PC-9 (cell line): ENCODE results near the gene MRC2. TPM values are rescaled to one million over a fixed set of nuclear protein-coding genes. Genes with fewer than 3 reads are reported as not detected.
"Not testable (repeated sequence)": the region's sequence is repeated elsewhere in the genome, so short reads cannot be mapped to it uniquely, and the experiment has no call there.

Experiments
- BruUV-seq: library from RNA; stranded (reverse); fragments of 400-500 nt; replicated peaks from 2 replicates; lab custom pipeline; 2021; lab: Mats Ljungman, UMichigan
- CTCF ChIA-PET: fragments of 300-600 bp; sonication (Branson Sonifier 250); formaldehyde crosslinking; loops from one replicate; lab custom pipeline; 2022; ENCODE audit warnings: antibody characterized with exemption; lab: Charles Lee
- POLR2A ChIA-PET: fragments of 300-600 bp; sonication (Branson Sonifier 250); formaldehyde crosslinking; loops from one replicate; lab custom pipeline; 2022; ENCODE audit warnings: antibody characterized with exemption; ENCODE audit not compliant: unreplicated experiment; lab: Charles Lee
- DNase-seq, 2 experiments: peaks; one replicate each; pipeline versions ENCODE4 v3.0.0 to v3.0.0-alpha.2; 2015 to 2022; ENCODE audit warnings: mixed read lengths in 1 of 2
- H2AFZ ChIP-seq: fragments of 200-600 bp; sonication (generic); 2 replicates; pipeline ENCODE4 v1.8.1; 2017; ENCODE audit warnings: antibody characterized with exemption
- H3F3A ChIP-seq: fragments of 200-600 bp; sonication (generic); 2 replicates; pipeline ENCODE4 v1.8.1; 2017; ENCODE audit warnings: antibody characterized with exemption, mild to moderate bottlenecking, low read depth; ENCODE audit not compliant: insufficient read depth
- H3K27ac ChIP-seq: fragments of 200-600 bp; sonication (generic); 2 replicates; pipeline ENCODE4 v1.6.1; 2016; ENCODE audit warnings: mixed run types
- H3K27me3 ChIP-seq: fragments of 200-600 bp; sonication (generic); 2 replicates; pipeline ENCODE4 v1.6.1; 2016; ENCODE audit warnings: low read depth, mixed run types; ENCODE audit not compliant: insufficient read depth
- H3K36me3 ChIP-seq: fragments of 200-600 bp; sonication (generic); 2 replicates; pipeline ENCODE4 v1.6.1; 2016; ENCODE audit warnings: low read depth, mixed run types
- H3K4me1 ChIP-seq: fragments of 200-600 bp; sonication (generic); replicated peaks from 2 replicates; pipeline ENCODE4 v1.6.1; 2016; ENCODE audit warnings: mixed run types; ENCODE audit not compliant: insufficient read depth
- H3K4me2 ChIP-seq: fragments of 200-600 bp; sonication (generic); 2 replicates; pipeline ENCODE4 v1.6.1; 2017; ENCODE audit warnings: mixed run types
- H3K4me3 ChIP-seq: fragments of 200-600 bp; sonication (generic); 2 replicates; pipeline ENCODE4 v1.6.1; 2016; ENCODE audit warnings: mixed run types
- H3K79me2 ChIP-seq: fragments of 200-600 bp; sonication (generic); 2 replicates; pipeline ENCODE4 v1.6.1; 2017; ENCODE audit warnings: low read depth, mixed run types
- H3K9me2 ChIP-seq: fragments of 200-600 bp; sonication (generic); 2 replicates; pipeline ENCODE4 v1.8.1; 2017; ENCODE audit warnings: mild to moderate bottlenecking; ENCODE audit not compliant: insufficient read depth
- H3K9me3 ChIP-seq: fragments of 200-600 bp; sonication (generic); 2 replicates; pipeline ENCODE4 v1.8.1; 2016; ENCODE audit warnings: low read depth; ENCODE audit not compliant: insufficient read depth
- H4K20me1 ChIP-seq: fragments of 200-600 bp; sonication (generic); 2 replicates; pipeline ENCODE4 v1.8.1; 2017; ENCODE audit not compliant: insufficient read depth
- EZH2 ChIP-seq: fragments of 200-600 bp; sonication (generic); IDR thresholded peaks from 2 replicates; pipeline ENCODE4 v1.8.0; 2017; ENCODE audit warnings: antibody characterized with exemption, low read depth
- intact Hi-C: fragments of 100-400 bp; cut with micrococcal nuclease; formaldehyde crosslinking; loops from one replicate; pipeline ENCODE4 v1.10.0; 2022; ENCODE audit not compliant: unreplicated experiment
- total RNA-seq: library from RNA; stranded (reverse); gene quantifications from 2 replicates; pipeline ENCODE4 v1.2.3, GENCODE V29; 2021
- TF ChIP-seq, protein P1 (sequence below): fragments of 200-600 bp; sonication (generic); conservative IDR thresholded peaks from 2 replicates; pipeline ENCODE4 v1.6.1; 2017; ENCODE audit warnings: mixed run types, antibody characterized with exemption, mild to moderate bottlenecking, moderate library complexity

The MRC2 gene
- total RNA-seq, 1 experiment from 2014 or later, result 1.0 TPM

DNA sequence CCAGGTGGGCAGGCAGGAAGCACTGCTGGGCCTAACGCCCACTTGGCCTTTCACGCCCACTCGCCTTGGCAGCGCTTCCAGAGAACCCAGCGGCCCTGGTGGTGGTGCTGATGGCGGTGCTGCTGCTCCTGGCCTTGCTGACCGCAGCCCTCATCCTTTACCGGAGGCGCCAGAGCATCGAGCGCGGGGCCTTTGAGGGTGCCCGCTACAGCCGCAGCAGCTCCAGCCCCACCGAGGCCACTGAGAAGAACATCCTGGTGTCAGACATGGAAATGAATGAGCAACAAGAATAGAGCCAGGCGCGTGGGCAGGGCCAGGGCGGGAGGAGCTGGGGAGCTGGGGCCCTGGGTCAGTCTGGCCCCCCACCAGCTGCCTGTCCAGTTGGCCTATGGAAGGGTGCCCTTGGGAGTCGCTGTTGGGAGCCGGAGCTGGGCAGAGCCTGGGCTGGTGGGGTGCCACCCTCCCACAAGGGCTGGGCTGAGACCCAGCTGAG is 64.7 kb downstream of the MRC2 start:
- no peak overlapping the region for H3K4me3 ChIP-seq
- no peak for TF ChIP-seq EZH2
- TF ChIP-seq, protein P1, sequence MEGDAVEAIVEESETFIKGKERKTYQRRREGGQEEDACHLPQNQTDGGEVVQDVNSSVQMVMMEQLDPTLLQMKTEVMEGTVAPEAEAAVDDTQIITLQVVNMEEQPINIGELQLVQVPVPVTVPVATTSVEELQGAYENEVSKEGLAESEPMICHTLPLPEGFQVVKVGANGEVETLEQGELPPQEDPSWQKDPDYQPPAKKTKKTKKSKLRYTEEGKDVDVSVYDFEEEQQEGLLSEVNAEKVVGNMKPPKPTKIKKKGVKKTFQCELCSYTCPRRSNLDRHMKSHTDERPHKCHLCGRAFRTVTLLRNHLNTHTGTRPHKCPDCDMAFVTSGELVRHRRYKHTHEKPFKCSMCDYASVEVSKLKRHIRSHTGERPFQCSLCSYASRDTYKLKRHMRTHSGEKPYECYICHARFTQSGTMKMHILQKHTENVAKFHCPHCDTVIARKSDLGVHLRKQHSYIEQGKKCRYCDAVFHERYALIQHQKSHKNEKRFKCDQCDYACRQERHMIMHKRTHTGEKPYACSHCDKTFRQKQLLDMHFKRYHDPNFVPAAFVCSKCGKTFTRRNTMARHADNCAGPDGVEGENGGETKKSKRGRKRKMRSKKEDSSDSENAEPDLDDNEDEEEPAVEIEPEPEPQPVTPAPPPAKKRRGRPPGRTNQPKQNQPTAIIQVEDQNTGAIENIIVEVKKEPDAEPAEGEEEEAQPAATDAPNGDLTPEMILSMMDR, result no peak
- no peak overlapping the region for H3K27ac ChIP-seq
- no peaks in the 10 kb centered on the region for H3K79me2 ChIP-seq
- ChIA-PET CTCF (no interaction called here), POLR2A (no interaction called here)
- no peaks in the 10 kb centered on the region for H3K9me3 ChIP-seq
- no peaks in the 10 kb centered on the region for H3F3A ChIP-seq
- BruUV-seq, result no TSS peak
- H3K36me3 ChIP-seq, result no peaks in the 10 kb centered on the region
- DNase-seq, result no peak
- peaks cover 14% of the 10 kb centered on the region for H3K4me1 ChIP-seq
- no peak overlapping the region for H3K4me2 ChIP-seq
- no peaks in the 10 kb centered on the region for H3K27me3 ChIP-seq
- no peaks in the 10 kb centered on the region for H3K9me2 ChIP-seq
- intact Hi-C loops, result no loop called here
- no peaks in the 10 kb centered on the region for H4K20me1 ChIP-seq
- H2AFZ ChIP-seq, result no peak overlapping the region

DNA sequence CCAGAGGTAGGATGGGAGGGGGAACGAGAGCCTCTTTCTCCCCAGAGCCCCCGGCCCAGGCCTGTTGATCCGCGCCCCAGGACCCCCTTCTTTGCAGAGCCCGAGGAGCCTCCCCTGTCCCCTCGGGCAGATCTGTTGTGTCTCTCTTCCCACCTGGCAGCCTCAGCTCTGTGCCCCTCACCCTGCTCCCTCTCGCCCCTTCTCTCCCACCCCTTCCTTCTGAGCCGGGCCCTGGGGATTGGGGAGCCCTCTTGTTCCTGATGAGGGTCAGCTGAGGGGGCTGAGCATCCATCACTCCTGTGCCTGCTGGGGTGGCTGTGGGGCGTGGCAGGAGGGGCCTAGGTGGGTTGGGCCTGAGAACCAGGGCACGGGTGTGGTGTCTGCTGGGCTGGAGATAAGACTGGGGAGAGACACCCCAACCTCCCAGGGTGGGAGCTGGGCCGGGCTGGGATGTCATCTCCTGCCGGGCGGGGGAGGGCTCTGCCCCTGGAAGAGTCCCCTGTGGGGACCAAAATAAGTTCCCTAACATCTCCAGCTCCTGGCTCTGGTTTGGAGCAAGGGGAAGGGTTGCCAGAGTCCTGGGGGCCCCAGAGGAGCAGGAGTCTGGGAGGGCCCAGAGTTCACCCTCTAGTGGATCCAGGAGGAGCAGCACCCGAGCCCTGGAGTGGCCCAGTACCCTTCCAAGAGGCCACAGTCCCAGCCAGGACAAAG is 65.4 kb downstream of the MRC2 start:
- peaks cover 14% of the 10 kb centered on the region for H3K4me1 ChIP-seq
- H4K20me1 ChIP-seq, result no peaks in the 10 kb centered on the region
- no peak for TF ChIP-seq EZH2
- TF ChIP-seq, protein P1, result peak; percentile 56; the same call in 1 of the 2 replicates
- no TSS peak for BruUV-seq
- H3F3A ChIP-seq, result no peaks in the 10 kb centered on the region
- no peak overlapping the region for H2AFZ ChIP-seq
- H3K79me2 ChIP-seq, result no peaks in the 10 kb centered on the region
- no peaks in the 10 kb centered on the region for H3K9me2 ChIP-seq
- no peak overlapping the region for H3K27ac ChIP-seq
- H3K36me3 ChIP-seq, result no peaks in the 10 kb centered on the region
- intact Hi-C loops, result no loop called here
- no peaks in the 10 kb centered on the region for H3K27me3 ChIP-seq
- no peak overlapping the region for H3K4me3 ChIP-seq
- no peak overlapping the region for H3K4me2 ChIP-seq
- no peak for DNase-seq
- POLR2A ChIA-PET, result no interaction called here
- no peaks in the 10 kb centered on the region for H3K9me3 ChIP-seq
- CTCF ChIA-PET, result no interaction called here

DNA sequence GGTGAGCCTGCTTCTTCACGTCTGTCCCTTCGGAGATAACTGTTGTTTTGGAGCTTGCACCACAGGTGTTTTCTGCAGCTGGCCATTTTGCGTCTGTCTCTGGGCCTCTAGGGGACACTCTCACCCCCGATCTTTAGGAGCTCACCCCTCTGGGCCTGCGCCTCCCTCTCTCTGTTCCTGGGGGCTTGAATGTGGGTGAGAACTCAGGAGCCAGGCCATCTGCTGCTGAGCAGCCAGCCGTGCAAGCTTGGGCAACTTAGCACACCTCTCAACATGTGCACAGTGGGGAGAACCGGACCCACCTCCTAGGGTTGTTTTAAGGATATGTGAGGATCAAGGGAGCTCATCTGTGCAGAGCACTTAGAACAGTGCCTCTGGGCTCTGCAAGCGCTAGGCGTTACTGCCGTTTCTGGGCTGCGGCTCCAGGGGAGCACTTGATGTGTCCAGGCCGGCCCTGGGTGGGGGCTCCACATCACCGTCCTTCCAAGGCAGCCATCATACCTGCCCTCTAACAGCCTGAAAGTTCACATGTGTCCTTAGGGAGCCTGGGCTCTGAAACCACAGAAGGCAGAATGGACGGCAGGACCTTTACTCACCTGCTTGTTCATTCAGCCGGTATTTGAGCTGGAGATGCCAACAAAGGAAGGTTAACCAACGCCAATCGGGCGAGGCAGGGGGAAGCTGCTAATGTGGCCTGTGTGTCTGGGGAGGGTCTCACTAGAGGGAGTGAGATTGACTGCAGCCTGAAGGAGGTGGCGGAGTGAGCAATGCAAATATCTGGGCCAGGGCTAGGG is 66.3 kb downstream of the MRC2 start:
- no peak overlapping the region for H3K4me3 ChIP-seq
- no peaks in the 10 kb centered on the region for H3K9me2 ChIP-seq
- peaks cover 14% of the 10 kb centered on the region for H3K4me1 ChIP-seq
- peak overlapping the region; percentile 23; the same call in 1 of the 2 replicates for H3K4me2 ChIP-seq
- H3F3A ChIP-seq, result no peaks in the 10 kb centered on the region
- no peaks in the 10 kb centered on the region for H3K27me3 ChIP-seq
- no peak overlapping the region for H3K27ac ChIP-seq
- ChIA-PET POLR2A (no interaction called here), CTCF (interaction anchor here (0.6 kb wide), 1 partner anchor 713 kb away, joined by 3 read pairs; no protein-coding TSS in a partner anchor)
- H3K79me2 ChIP-seq, result no peaks in the 10 kb centered on the region
- peak in 1 of 2 experiments; percentile 19 for DNase-seq
- H2AFZ ChIP-seq, result no peak overlapping the region
- no peaks in the 10 kb centered on the region for H4K20me1 ChIP-seq
- no TSS peak for BruUV-seq
- intact Hi-C loops, result no loop called here
- no peaks in the 10 kb centered on the region for H3K9me3 ChIP-seq
- H3K36me3 ChIP-seq, result no peaks in the 10 kb centered on the region
- no peak for TF ChIP-seq EZH2
- TF ChIP-seq, protein P1, result no peak

DNA sequence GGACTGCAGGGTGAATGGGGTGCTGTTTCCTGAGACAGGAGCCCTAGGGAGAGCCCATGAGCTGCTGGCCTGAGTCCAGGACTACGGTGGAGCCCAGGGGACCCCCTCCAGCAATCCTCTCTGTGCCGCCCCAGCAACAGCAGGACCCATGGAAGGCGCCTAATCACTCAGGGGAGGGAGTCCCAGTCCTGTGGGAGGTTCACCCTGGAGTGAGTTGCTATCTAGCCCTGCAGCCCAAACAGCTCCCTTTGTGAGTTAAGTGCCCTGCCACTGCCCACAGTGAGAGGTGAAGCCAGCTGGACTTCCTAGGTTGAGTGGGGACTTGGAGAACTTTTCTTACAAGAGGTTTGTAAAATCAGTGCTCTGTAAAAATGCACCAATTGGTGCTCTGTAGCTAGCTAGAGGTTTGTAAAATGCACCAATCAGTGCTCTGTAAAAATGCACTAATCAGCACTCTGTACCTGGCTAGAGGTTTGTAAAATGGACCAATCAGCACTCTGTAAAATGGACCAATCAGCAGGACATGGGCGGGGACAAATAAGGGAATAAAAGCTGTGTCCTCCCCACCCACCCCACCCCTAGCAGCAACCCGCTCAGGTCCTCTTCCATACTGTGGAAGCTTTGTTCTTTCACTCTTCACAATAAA is 67.7 kb downstream of the MRC2 start:
- H3K9me3 ChIP-seq, H3K4me3 ChIP-seq, H2AFZ ChIP-seq, intact Hi-C loops, H3F3A ChIP-seq, H3K79me2 ChIP-seq, H3K4me2 ChIP-seq, H3K27me3 ChIP-seq, BruUV-seq, DNase-seq, H4K20me1 ChIP-seq, H3K9me2 ChIP-seq, H3K27ac ChIP-seq, H3K36me3 ChIP-seq, POLR2A ChIA-PET, CTCF ChIA-PET: not testable (repeated sequence)
- peaks cover 14% of the 10 kb centered on the region for H3K4me1 ChIP-seq
